Upper lobe of right lung (tissue), 1 donor: ENCODE measurements around the gene BICD2. TPM values are rescaled to one million over a fixed set of nuclear protein-coding genes. Genes with fewer than 3 reads are reported as not detected.

ENCODE experiments used
- ATAC-seq: fragments of 200-7000 bp; cut with Tn5 transposase; one replicate; pipeline ENCODE4 v1.9.1; 2020; ENCODE audit warnings: mild to moderate bottlenecking, moderate library complexity
- DNase-seq: peaks from one replicate; pipeline ENCODE4 v3.0.0-alpha.2; 2020
- H3K27ac ChIP-seq: fragments of 200-600 bp; one replicate; pipeline ENCODE4 v1.8.0; 2022
- H3K27me3 ChIP-seq: fragments of 200-600 bp; one replicate; pipeline ENCODE4 v1.8.0; 2022; ENCODE audit warnings: mild to moderate bottlenecking
- H3K36me3 ChIP-seq: fragments of 200-600 bp; one replicate; pipeline ENCODE4 v1.8.0; 2022
- H3K4me1 ChIP-seq: fragments of 200-600 bp; one replicate; pipeline ENCODE4 v1.8.0; 2022
- H3K4me3 ChIP-seq: fragments of 200-600 bp; one replicate; pipeline ENCODE4 v1.8.0; 2022; ENCODE audit warnings: mild to moderate bottlenecking
- H3K9me3 ChIP-seq: fragments of 200-600 bp; one replicate; pipeline ENCODE4 v1.8.0; 2022
- intact Hi-C: fragments of 100-400 bp; cut with DNase I; formaldehyde crosslinking; loops from one replicate; pipeline ENCODE4 v1.11.0; 2022
- total RNA-seq: library from RNA; stranded (reverse); fragmentation: NEBNext Ultra II Directional; extraction: Animal tissue kit (Norgen Biotek cat#: 25700); gene quantifications from one replicate; pipeline ENCODE4 v1.2.1, GENCODE V29; 2021
- TF ChIP-seq, protein P1 (sequence below): fragments of 200-600 bp; IDR thresholded peaks from one replicate; pipeline ENCODE4 v1.8.0; 2022; ENCODE audit warnings: antibody characterized with exemption
- donor health status: DM: no; HTN: yes; CAD: no; lungs with severe emphysema.

The BICD2 gene
- total RNA-seq, 1 donor from 2014 or later, result 38.6 TPM

GRCh38 chr9:92680166-92681119 is 84.2 kb downstream of the BICD2 start:
- Histone ChIP-seq H3K36me3 (no peaks in the 10 kb centered on the region), H3K9me3 (no peaks in the 10 kb centered on the region), H3K4me1 (no peaks in the 10 kb centered on the region), H3K27me3 (no peaks in the 10 kb centered on the region), H3K4me3 (no peak overlapping the region), H3K27ac (no peak overlapping the region)
- no peak for ATAC-seq
- DNase-seq, result no peak
- TF ChIP-seq, protein P1, sequence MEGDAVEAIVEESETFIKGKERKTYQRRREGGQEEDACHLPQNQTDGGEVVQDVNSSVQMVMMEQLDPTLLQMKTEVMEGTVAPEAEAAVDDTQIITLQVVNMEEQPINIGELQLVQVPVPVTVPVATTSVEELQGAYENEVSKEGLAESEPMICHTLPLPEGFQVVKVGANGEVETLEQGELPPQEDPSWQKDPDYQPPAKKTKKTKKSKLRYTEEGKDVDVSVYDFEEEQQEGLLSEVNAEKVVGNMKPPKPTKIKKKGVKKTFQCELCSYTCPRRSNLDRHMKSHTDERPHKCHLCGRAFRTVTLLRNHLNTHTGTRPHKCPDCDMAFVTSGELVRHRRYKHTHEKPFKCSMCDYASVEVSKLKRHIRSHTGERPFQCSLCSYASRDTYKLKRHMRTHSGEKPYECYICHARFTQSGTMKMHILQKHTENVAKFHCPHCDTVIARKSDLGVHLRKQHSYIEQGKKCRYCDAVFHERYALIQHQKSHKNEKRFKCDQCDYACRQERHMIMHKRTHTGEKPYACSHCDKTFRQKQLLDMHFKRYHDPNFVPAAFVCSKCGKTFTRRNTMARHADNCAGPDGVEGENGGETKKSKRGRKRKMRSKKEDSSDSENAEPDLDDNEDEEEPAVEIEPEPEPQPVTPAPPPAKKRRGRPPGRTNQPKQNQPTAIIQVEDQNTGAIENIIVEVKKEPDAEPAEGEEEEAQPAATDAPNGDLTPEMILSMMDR, result no peak
- intact Hi-C loops, result no loop called here

DNA sequence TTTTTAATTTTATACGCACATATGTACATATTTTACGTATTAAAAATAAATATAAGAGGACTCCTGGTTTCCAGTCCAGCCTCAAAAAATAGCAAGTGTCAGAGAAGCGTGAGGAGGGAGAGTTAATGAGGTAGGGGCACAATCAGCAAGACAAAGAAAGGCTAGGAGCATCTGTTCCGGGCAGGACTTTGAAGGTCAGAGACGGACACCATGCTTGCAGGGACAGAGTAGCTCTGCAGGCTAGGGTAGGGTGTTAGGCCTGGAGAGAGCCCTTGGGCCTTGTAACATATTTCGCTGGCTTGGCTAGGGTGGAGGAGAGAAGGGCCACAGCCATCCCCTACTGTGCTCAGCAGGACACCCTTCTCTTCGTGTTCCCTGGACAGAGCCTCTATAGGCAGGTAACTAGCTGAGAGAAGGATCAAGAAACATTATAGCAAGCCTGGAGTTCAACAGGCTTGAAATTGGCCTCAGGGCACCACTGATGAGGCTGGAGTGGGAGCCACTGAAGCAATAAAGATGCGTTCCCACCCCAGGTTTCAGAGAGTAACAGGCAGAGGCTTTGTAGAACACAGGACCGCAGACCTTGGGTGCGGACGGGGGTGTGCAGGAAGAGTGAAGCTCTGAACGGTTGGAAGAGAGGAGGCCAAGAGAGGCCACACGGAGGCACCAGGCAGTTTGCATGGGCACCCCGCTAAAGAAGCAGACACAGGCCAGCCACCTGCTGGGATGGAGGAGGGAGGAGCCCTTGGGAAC is 85.0 kb downstream of the BICD2 start:
- Histone ChIP-seq H3K4me3 (no peak overlapping the region), H3K36me3 (no peaks in the 10 kb centered on the region), H3K4me1 (no peaks in the 10 kb centered on the region), H3K9me3 (no peaks in the 10 kb centered on the region), H3K27ac (no peak overlapping the region), H3K27me3 (no peaks in the 10 kb centered on the region)
- intact Hi-C loops, result no loop called here
- ATAC-seq (no peak), DNase-seq (no peak)
- TF ChIP-seq, protein P1, result no peak

GRCh38 chr9:92671323-92671722 is 93.3 kb downstream of the BICD2 start:
- no peaks in the 10 kb centered on the region for H3K27me3 ChIP-seq
- intact Hi-C loops, result no loop called here
- TF ChIP-seq, protein P1, result no peak
- H3K4me3 ChIP-seq, result peak overlapping the region; percentile 96
- H3K4me1 ChIP-seq, result peaks cover 17% of the 10 kb centered on the region
- no peaks in the 10 kb centered on the region for H3K9me3 ChIP-seq
- DNase-seq, result peak; percentile 43
- H3K27ac ChIP-seq, result no peak overlapping the region
- H3K36me3 ChIP-seq, result no peaks in the 10 kb centered on the region
- no peak for ATAC-seq

DNA sequence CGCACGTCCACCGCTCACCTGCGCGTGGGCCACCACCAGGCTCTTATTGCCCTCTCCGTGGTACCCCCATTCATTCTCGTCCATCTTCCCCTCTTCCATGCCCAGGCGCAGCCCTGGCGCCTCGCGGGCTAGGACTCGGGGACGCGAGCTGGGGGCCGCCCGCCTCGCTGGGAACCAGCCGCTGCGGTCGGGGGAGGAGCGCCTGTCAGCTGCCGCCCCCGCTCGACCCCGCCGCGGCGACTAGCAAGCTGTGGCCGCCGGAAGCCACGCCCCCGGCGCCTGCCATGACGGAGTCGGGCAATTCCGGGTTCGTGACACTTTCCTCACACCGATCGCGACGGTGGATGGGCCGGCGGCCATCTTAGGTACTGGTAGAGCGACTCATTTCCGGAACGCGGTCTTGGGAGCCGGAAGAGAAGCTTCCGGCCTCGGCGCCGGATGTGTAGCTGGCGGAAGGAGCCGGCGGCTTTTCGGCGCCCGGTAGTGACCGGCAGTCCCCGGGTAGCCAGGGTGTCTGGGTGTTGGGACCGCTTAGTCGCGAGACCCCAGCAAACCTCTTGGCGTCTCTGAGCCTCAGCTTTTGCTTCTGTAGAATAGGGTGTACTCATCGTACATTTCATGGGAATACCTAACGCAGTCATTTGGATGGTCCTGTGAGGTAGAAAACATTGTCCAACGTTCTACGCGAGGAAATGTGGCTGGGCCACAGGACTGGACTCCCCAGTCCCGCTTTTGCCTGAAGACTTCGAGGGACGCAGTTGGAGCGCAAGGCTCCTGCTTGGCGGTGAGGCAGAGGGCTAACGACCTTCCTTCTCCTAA is 94.5 kb downstream of the BICD2 start, which contains the start of gene IPPK:
TSS of gene IPPK (minus strand) at position 242 of the 819 bp plus-strand sequence. CDS start at position 99, 143 bp downstream.
- peak within 1 kb of the TSS; percentile 96 for H3K4me3 ChIP-seq
- TF ChIP-seq, protein P1, result no peak
- intact Hi-C loops, result no loop called here
- peak; percentile 99 for DNase-seq
- H3K27me3 ChIP-seq, result no peaks in the 10 kb centered on the region
- no peaks in the 10 kb centered on the region for H3K36me3 ChIP-seq
- H3K9me3 ChIP-seq, result no peaks in the 10 kb centered on the region
- peaks cover 17% of the 10 kb centered on the region for H3K4me1 ChIP-seq
- H3K27ac ChIP-seq, result peak within 1 kb of the TSS; percentile 90
- ATAC-seq, result peak; percentile 98

- Histone ChIP-seq H3K9me3 (no peaks in the 10 kb centered on the region), H3K27me3 (no peaks in the 10 kb centered on the region), H3K4me1 (peaks cover 17% of the 10 kb centered on the region), H3K4me3 (peak overlapping the region; percentile 96), H3K36me3 (no peaks in the 10 kb centered on the region), H3K27ac (peak overlapping the region; percentile 90)
- ATAC-seq (peak; percentile 41), DNase-seq (peak; percentile 76)
- TF ChIP-seq, protein P1, result no peak
- intact Hi-C loops, result no loop called here
Observed at GRCh38 chr9:92669527-92669889, 95.1 kb downstream of the BICD2 start.
